ENCODE measurements around the gene KDSR.

KDSR gene

GRCh38 chr18:63303547-63303946 is 63.5 kb downstream of the KDSR start:
- DNase-seq (ENCODE audit: low read depth): no peak

- no peak for DNase-seq (ENCODE audit: low read depth)
Observed at GRCh38 chr18:63302636-63303405, 64.2 kb downstream of the KDSR start.

- DNase-seq (ENCODE audit: low read depth): no peak
Observed at GRCh38 chr18:63302220-63302619, 64.8 kb downstream of the KDSR start.

- no peak for DNase-seq (ENCODE audit: low read depth)
Observed at GRCh38 chr18:63301434-63301833, 65.6 kb downstream of the KDSR start.

GRCh38 chr18:63299837-63300745 is 66.9 kb downstream of the KDSR start:
- DNase-seq (ENCODE audit: low read depth): no peak

GRCh38 chr18:63298400-63299365 is 68.3 kb downstream of the KDSR start:
- DNase-seq (ENCODE audit: low read depth): no peak

GRCh38 chr18:63297687-63298399 is 69.2 kb downstream of the KDSR start:
- DNase-seq (ENCODE audit: low read depth): no peak

- DNase-seq (ENCODE audit: low read depth): no peak
Observed at GRCh38 chr18:63293935-63294334, 73.1 kb downstream of the KDSR start.

GRCh38 chr18:63292831-63293683 is 73.9 kb downstream of the KDSR start:
- DNase-seq (ENCODE audit: low read depth): no peak

- no peak for DNase-seq (ENCODE audit: low read depth)
Observed at GRCh38 chr18:63291278-63291677, 75.7 kb downstream of the KDSR start.

- DNase-seq (ENCODE audit: low read depth): no peak
Observed at GRCh38 chr18:63290821-63291200, 76.2 kb downstream of the KDSR start.

GRCh38 chr18:63290166-63290820 is 76.7 kb downstream of the KDSR start:
- DNase-seq (ENCODE audit: low read depth): no peak

GRCh38 chr18:63288311-63288710 is 78.7 kb downstream of the KDSR start:
- no peak for DNase-seq (ENCODE audit: low read depth)

GRCh38 chr18:63287691-63288220 is 79.2 kb downstream of the KDSR start:
- no peak for DNase-seq (ENCODE audit: low read depth)

GRCh38 chr18:63286926-63287325 is 80.1 kb downstream of the KDSR start:
- no peak for DNase-seq (ENCODE audit: low read depth)

GRCh38 chr18:63284827-63285733 is 81.9 kb downstream of the KDSR start:
- no peak for DNase-seq (ENCODE audit: low read depth)

- DNase-seq (ENCODE audit: low read depth): no peak
Observed at GRCh38 chr18:63284173-63284799, 82.7 kb downstream of the KDSR start.
